Non-pigmented ciliary epithelial cell (primary cell): ENCODE measurements around the gene GNL2.

Experiments
- DNase-seq: peaks from one replicate; pipeline ENCODE4 v3.0.0-alpha.2; 2010; ENCODE audit warnings: low read depth

GNL2 gene

GRCh38 chr1:37595440-37596181 is at the start of gene GNL2:
Gene GNL2, minus strand, starts transcription at chr1:37595937. Its CDS starts 115 bp downstream, at chr1:37595822.
- peak; percentile 82 for DNase-seq

DNA sequence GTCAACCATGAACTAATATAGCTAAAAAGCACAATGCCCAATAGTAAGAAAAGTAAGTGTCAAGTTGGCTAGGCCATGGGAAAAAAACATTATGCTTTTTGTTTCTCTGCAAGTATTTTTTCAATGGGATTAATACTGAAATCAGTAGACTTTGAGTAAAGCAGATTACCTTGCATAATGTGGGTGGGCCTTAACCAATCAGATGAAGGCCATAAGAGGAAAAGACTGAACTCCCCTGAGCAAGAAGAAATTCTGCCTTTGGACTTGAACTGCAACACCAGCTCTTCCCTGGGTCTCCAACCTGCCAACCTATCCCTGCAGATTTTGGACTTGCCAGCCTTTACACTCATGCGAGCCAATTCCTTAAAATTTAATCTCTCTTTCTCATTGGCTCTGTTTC is 45.3 kb upstream of the GNL2 start:
- no peak for DNase-seq

DNA sequence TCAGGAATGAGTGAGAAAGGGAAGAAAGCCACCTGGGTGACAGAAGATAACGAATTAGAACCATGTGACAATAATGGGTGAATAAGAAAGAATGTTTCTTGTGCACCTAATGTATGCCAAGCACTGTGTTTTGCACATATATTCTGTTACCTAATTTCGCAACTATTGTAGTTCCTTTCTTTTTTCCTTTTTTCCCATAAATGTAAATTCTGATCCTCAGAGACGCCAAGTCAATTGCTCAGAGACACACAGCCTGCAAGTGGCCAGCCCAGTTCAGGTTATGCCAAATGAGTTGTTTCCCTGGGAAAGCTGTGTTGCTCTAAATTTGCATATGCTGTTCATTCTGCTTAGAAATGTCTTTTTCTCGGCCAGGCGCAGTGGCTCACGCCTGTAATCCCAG is 40.7 kb upstream of the GNL2 start:
- no peak for DNase-seq

DNA sequence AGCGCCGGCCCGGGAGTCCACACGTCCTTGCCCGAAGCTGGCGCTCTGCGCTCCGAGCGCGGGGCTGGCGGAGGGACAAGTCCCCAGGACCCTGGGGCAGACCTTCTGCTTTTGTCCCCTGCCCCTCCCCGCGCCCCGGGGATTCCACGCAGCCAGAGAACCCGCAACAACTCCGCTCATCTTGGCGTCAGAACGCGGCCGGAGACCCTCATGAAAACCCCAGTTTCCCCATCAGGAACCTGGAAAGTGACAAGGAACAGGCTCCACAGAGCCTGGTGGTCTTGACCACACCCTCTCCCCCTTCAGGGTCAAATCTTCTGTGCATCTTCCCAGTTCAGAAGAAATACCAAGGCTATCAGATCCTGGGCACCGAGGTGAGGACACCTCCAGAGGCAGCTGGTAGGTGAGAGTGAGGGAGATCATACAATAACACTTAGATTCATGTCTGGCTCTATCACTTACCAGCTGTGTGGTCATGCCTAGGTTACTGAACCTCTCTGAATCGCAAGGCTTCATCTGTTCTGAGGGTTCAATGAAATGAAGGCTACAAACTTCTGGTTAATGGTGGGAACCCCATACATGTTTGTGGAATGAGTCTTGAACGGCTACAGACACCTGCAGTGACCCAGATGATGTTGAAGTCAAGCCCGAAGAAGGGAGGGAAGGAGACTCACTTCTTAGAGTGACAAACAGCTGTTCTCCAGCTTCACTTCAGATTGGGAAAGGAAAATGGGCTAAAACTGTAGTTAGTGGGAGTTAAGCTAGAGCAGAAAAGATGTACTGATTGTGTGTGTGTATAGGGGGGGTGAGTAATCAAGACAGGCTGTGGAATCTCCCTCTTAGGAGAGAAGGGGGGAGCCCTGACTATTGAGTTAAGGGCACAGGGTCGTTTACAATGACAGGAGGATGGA is 39.5 kb upstream of the GNL2 start:
- no peak for DNase-seq

GRCh38 chr1:37634244-37634991 is 38.7 kb upstream of the GNL2 start, which contains the start of gene RSPO1:
Gene RSPO1, minus strand, starts transcription at chr1:37634892. Its CDS starts 5,231 bp downstream, at chr1:37629661.
- DNase-seq, result no peak

- no peak for DNase-seq
These were observed 38.2 kb upstream of the GNL2 start for GRCh38 chr1:37633938-37634243.

GRCh38 chr1:37633040-37633937 is 37.6 kb upstream of the GNL2 start:
- no peak for DNase-seq

DNA sequence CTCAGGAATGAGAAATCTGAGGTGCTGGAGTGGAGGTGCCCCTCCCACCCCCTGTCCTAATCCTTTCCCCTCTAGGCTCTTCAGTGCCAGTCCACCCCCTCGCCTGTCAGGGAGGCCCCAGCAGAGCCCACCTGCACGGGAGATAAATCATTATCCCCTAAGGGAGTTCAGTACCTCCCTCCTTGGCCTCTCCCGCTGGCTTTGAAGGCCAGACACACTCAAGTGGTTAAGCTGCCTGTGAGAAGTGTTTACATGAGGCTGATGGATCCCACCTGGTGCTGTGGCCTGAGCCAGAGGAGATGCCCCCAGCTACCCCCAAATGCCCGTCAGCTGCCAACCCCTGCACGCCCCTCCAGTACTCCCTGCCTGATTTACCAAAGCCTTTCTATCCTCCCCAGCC is 35.3 kb upstream of the GNL2 start:
- no peak for DNase-seq

DNA sequence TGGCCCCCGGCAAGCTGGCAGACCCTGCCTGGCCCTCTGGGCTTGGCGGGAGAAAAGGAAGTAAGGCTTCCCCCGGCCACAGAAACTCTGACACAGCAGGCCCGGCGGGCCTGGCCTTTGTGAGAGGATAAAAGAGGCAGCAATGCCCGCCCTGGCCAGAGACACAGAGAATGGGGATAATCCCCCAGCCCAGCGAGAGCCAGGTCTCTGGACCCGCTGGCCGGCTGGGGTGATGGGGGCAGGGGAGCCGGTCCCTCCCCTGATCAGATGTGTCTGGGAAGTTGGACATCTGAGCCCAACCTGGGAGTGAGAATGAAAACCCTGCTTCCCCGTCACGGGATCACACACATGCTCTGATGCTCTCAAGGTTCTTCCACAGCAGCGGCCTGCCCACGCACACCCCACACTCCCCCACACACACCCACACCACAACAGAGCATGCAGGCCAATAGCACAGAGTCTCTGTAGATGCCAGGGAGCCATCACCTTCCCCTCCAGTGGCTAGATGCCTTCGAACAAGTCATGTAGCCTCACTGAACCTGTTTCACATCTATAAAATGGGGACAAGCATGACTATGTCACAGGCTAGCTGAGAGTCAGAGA is 34.8 kb upstream of the GNL2 start:
- no peak for DNase-seq

DNA sequence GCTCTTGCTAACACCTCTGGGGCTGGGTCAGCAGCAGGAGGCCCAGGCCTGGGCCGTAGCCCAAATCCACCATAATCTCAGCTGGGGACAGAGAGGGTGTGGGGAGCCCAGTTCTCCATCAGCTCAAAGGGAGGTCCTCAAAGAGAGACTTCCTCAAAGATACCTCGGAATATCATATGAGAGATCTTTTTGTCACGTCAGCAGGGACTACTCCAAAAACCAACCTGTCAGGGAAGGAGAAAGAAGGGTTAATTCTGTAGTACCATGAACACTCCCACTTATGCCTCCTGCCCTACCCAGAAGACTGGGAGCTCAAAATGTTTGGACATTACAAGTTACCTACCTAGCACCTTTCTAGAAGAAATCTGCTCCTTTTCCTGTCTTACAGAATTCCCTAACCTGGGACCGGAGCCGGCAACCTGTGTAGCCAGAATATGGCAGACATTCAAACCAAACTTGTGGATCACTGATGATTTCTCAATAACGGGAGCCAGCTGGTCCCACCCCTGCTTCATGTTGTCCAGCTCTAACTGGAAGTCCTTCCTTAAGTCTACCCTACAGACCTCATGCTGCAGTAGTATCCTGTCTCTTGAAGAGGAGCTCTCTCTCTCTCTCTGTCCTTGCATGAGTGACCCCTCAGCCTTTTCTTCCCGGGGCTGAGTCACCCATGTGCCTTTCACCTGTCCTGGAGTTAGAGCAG is 34.1 kb upstream of the GNL2 start:
- DNase-seq, result no peak

DNA sequence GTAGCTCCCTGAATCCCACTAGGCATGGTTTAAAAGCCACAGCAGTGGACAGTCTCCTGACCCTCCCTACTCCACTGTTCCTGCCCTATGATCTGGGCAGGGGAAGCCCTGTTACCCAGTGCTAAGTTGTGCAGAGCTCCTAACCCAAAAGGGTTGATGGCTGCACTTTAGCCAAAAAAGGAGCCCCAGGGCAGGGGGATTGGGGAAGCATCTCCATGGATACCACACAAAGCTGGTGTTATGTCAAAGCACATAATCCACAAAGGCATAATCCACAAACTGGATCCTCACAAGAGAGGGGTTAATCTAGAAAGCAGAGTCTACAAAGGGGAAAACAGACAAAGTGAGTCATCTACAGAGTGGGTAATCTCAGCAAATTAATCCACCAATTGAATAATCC is 33.3 kb upstream of the GNL2 start:
- DNase-seq, result no peak

GRCh38 chr1:37628026-37628556 is 32.4 kb upstream of the GNL2 start:
- DNase-seq, result no peak

- DNase-seq, result no peak
These were observed 26.4 kb upstream of the GNL2 start for GRCh38 chr1:37622131-37622530.

- DNase-seq, result no peak
These were observed 25.7 kb upstream of the GNL2 start for GRCh38 chr1:37621326-37621870.

GRCh38 chr1:37620707-37621106 is 25.0 kb upstream of the GNL2 start:
- no peak for DNase-seq

- DNase-seq, result no peak
These were observed 20.6 kb upstream of the GNL2 start for GRCh38 chr1:37616330-37616729.

DNA sequence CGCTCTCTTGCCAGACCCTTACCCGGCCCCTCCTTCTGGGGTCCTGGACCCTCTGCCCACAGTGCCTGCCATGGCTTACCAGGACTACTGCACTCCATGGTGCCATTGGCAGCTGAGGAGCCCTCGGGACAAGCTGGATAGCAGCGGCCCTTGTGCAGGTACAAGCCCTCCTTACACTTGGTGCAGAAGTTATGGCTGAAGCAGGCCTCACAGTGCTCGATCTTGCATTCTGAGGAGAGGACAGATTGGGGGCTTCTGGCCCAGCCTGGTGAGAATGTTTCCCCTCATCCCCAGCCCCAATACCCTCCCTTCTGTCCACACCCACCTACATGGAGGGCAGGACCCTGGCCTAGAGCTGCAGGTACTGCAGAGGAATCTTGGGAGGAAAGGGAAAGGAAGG is 18.4 kb upstream of the GNL2 start:
- no peak for DNase-seq

GRCh38 chr1:37612186-37612585 is 16.4 kb upstream of the GNL2 start:
- no peak for DNase-seq

DNA sequence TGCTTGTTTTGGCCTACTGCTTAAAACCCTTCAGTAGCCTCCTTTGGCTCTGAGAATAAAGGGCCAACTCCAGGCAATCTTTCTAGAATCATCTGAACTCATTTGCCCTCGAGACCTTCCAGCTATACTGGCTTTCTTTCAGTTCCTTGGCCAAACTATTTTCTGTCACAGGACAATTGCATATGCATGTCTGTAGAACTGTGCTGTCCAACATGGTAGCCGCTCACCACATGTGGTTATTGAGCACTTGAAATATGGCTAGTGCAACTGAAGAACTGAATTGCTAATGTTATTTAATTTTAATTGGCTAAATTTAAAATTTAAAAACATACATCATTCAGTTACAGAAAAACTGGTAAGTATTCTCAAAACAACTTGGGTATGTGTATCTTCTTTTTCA is 14.3 kb upstream of the GNL2 start:
- DNase-seq, result no peak

DNA sequence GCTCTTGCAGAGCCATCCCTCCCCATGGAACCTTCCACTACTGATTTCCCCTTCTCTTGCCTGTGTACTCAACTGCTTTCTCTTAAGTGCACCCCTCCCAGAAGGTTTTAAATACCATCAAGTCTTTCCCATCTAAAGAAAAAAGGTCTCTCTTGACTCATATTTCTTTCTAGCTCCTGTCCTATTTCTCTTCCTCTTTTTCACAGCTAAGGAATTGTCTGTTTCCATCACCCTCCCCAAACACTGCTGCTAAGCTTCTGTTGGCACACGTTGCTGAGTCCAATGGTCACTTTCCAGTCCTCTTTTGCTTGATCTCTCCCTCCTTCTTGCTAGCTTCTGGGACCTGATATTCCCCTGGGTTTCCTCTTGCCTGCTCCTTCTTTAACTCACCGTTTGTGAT is 13.3 kb upstream of the GNL2 start:
- no peak for DNase-seq
